DND-41 (cell line): ENCODE results near the gene PTPDC1.

ENCODE experiments used
- ATAC-seq: fragments of 200-7000 bp; cut with Tn5 transposase; 3 replicates; pipeline ENCODE4 v1.9.1; 2021; ENCODE audit warnings: low read depth; ENCODE audit not compliant: insufficient read depth
- DNase-seq: peaks from one replicate; pipeline ENCODE4 v3.0.0-alpha.2; 2020
- H2AFZ ChIP-seq: 2 replicates; pipeline ENCODE4 v1.6.0; 2012; ENCODE audit warnings: low read depth, low read length
- H3K27ac ChIP-seq: 2 replicates; pipeline ENCODE4 v1.5.1; 2012; ENCODE audit warnings: low read length, inconsistent platforms
- H3K27me3 ChIP-seq: fragments of 200-600 bp; sonication (generic); 2 replicates; pipeline ENCODE4 v1.6.0; 2012; ENCODE audit warnings: low read length, mild to moderate bottlenecking, inconsistent platforms; ENCODE audit not compliant: insufficient read depth, poor library complexity
- H3K36me3 ChIP-seq: 2 replicates; pipeline ENCODE4 v1.5.1; 2012; ENCODE audit warnings: low read length, inconsistent platforms; ENCODE audit not compliant: insufficient read depth
- H3K4me1 ChIP-seq: 2 replicates; pipeline ENCODE4 v1.5.1; 2012; ENCODE audit warnings: mild to moderate bottlenecking, low read length; ENCODE audit not compliant: insufficient read depth
- H3K4me2 ChIP-seq: 2 replicates; pipeline ENCODE4 v1.6.0; 2012; ENCODE audit warnings: mild to moderate bottlenecking, moderate library complexity, low read length, inconsistent platforms; ENCODE audit not compliant: insufficient read depth
- H3K4me3 ChIP-seq, 2 experiments: fragments of 200-600 bp in 1 of 2; shearing (Covaris generic) in 1 of 2; 2 replicates each; pipeline ENCODE4 v1.5.1; 2012 to 2016; ENCODE audit warnings: inconsistent platforms in 2 of 2, low read length in 2 of 2, mild to moderate bottlenecking in 2 of 2, low read depth in 1 of 2, moderate library complexity in 1 of 2
- H3K79me2 ChIP-seq: 2 replicates; pipeline ENCODE4 v1.6.0; 2012; ENCODE audit warnings: low read length, inconsistent platforms; ENCODE audit not compliant: insufficient read depth
- H3K9ac ChIP-seq: 2 replicates; pipeline ENCODE4 v1.6.0; 2012; ENCODE audit warnings: low read depth, mild to moderate bottlenecking, inconsistent platforms, low read length, moderate library complexity
- H3K9me3 ChIP-seq: 2 replicates; pipeline ENCODE4 v1.5.1; 2012; ENCODE audit warnings: low read length, moderate library complexity, mild to moderate bottlenecking, inconsistent platforms; ENCODE audit not compliant: insufficient read depth, severe bottlenecking
- H4K20me1 ChIP-seq: 2 replicates; pipeline ENCODE4 v1.6.0; 2012; ENCODE audit warnings: low read length; ENCODE audit not compliant: insufficient read depth
- CTCF ChIP-seq: IDR thresholded peaks from 2 replicates; pipeline ENCODE4 v1.5.1; 2012; ENCODE audit warnings: borderline replicate concordance, low read length, moderate library complexity, mild to moderate bottlenecking; ENCODE audit not compliant: poor library complexity, severe bottlenecking; ENCODE audit errors: extremely low read depth
- EZH2 ChIP-seq: IDR thresholded peaks from 3 replicates; pipeline ENCODE4 v1.6.1; 2012; ENCODE audit warnings: borderline replicate concordance, low read depth, mild to moderate bottlenecking, moderate library complexity, low read length, inconsistent platforms; ENCODE audit not compliant: severe bottlenecking

PTPDC1 gene

GRCh38 chr9:94140791-94141790 is 56.8 kb downstream of the PTPDC1 start:
- H3K27ac ChIP-seq, result no peak overlapping the region
- no peak overlapping the region for H3K4me2 ChIP-seq
- H3K9ac ChIP-seq, result no peak overlapping the region
- no peaks in the 10 kb centered on the region for H3K9me3 ChIP-seq
- no peaks in the 10 kb centered on the region for H4K20me1 ChIP-seq
- DNase-seq, result no peak
- H3K27me3 ChIP-seq, result no peaks in the 10 kb centered on the region
- no peak overlapping the region for H2AFZ ChIP-seq
- no peaks in the 10 kb centered on the region for H3K4me1 ChIP-seq
- H3K36me3 ChIP-seq, result no peaks in the 10 kb centered on the region
- no peak for TF ChIP-seq CTCF
- no peak for TF ChIP-seq EZH2
- ATAC-seq, result no peak
- no peak overlapping the region for H3K4me3 ChIP-seq
- no peaks in the 10 kb centered on the region for H3K79me2 ChIP-seq

- DNase-seq, result no peak
- Histone ChIP-seq H3K4me2 (no peak overlapping the region), H3K4me3 (no peak overlapping the region), H3K9ac (no peak overlapping the region), H3K4me1 (no peaks in the 10 kb centered on the region), H3K9me3 (no peaks in the 10 kb centered on the region), H4K20me1 (no peaks in the 10 kb centered on the region), H3K79me2 (no peaks in the 10 kb centered on the region), H3K27ac (no peak overlapping the region), H3K36me3 (no peaks in the 10 kb centered on the region), H3K27me3 (no peaks in the 10 kb centered on the region), H2AFZ (no peak overlapping the region)
- no peak for ATAC-seq
- TF ChIP-seq EZH2 (no peak), CTCF (no peak)
Observed at GRCh38 chr9:94142353-94142752, 58.1 kb downstream of the PTPDC1 start.

- H3K27me3 ChIP-seq, result no peaks in the 10 kb centered on the region
- H3K79me2 ChIP-seq, result no peaks in the 10 kb centered on the region
- H3K9ac ChIP-seq, result no peak overlapping the region
- H3K4me2 ChIP-seq, result no peak overlapping the region
- TF ChIP-seq CTCF (no peak), EZH2 (no peak)
- DNase-seq (no peak), ATAC-seq (no peak)
- no peaks in the 10 kb centered on the region for H3K36me3 ChIP-seq
- no peaks in the 10 kb centered on the region for H3K4me1 ChIP-seq
- H4K20me1 ChIP-seq, result no peaks in the 10 kb centered on the region
- H3K27ac ChIP-seq, result no peak overlapping the region
- no peak overlapping the region for H3K4me3 ChIP-seq
- no peaks in the 10 kb centered on the region for H3K9me3 ChIP-seq
- no peak overlapping the region for H2AFZ ChIP-seq
Observed at GRCh38 chr9:94144394-94144793, 60.1 kb downstream of the PTPDC1 start.
